ENCODE results near the gene ABCC3.

The ABCC3 gene

GRCh38 chr17:50697663-50698272 lies 63.1 kb downstream of the ABCC3 start:
- H3K27ac ChIP-seq: 0 out of 2 replicates have a peak overlapping the region, but pooled peaks have one; percentile 14
- TF ChIP-seq CTCF (IDR thresholded peaks at IDR 0.05) (no peak), ZFX (IDR thresholded peaks at IDR 0.05; ENCODE audit: borderline replicate concordance) (no peak)

- H3K27ac ChIP-seq: no peak overlapping the region
Measured at GRCh38 chr17:50699410-50699809, 64.7 kb downstream of the ABCC3 start.

GRCh38 chr17:50703162-50703561 lies 68.5 kb downstream of the ABCC3 start:
- TF ChIP-seq CTCF (IDR thresholded peaks at IDR 0.05) (no peak), ZFX (IDR thresholded peaks at IDR 0.05; ENCODE audit: borderline replicate concordance) (no peak)
- no peak overlapping the region for H3K27ac ChIP-seq

More at GRCh38 chr17:50699410-50699809, 64.7 kb downstream of the ABCC3 start:
- no peak for TF ChIP-seq ZFX (IDR thresholded peaks at IDR 0.05; ENCODE audit: borderline replicate concordance)
- TF ChIP-seq CTCF (IDR thresholded peaks at IDR 0.05): no peak

- TF ChIP-seq CTCF (IDR thresholded peaks at IDR 0.05) (no peak), ZFX (IDR thresholded peaks at IDR 0.05; ENCODE audit: borderline replicate concordance) (peak; percentile 96; the same call in 1 of the 2 replicates)
- H3K27ac ChIP-seq: peak within 1 kb of the TSS; percentile 98
Measured at GRCh38 chr17:50707289-50708049, 72.8 kb downstream of the ABCC3 start, which contains the start of gene ANKRD40. Gene ANKRD40, minus strand, starts transcription at chr17:50707914. Its CDS starts 260 bp downstream, at chr17:50707654.

GRCh38 chr17:50708050-50709000 lies 73.6 kb downstream of the ABCC3 start:
- peak overlapping the region; percentile 98 for H3K27ac ChIP-seq
- TF ChIP-seq ZFX (IDR thresholded peaks at IDR 0.05; ENCODE audit: borderline replicate concordance) (no peak), CTCF (IDR thresholded peaks at IDR 0.05) (no peak)

GRCh38 chr17:50709053-50709452 lies 74.4 kb downstream of the ABCC3 start:
- peak overlapping the region; percentile 98 for H3K27ac ChIP-seq

GRCh38 chr17:50710025-50710424 lies 75.3 kb downstream of the ABCC3 start:
- no peak for TF ChIP-seq ZFX (IDR thresholded peaks at IDR 0.05; ENCODE audit: borderline replicate concordance)
- H3K27ac ChIP-seq: peak overlapping the region; percentile 98

Measured in 22Rv1 (cell line).